GM23338 (cell line): Measurements from ENCODE around the gene MYOM3. TPM values are rescaled to one million over a fixed set of nuclear protein-coding genes. Genes with fewer than 3 reads are reported as not detected.

Experiments used
- ATAC-seq: fragments of 200-7000 bp; cut with Tn5 transposase; 3 replicates; pipeline ENCODE4 v1.9.1; 2020
- DNase-seq: peaks from one replicate; pipeline ENCODE4 v3.0.0-alpha.2; 2015; ENCODE audit warnings: low spot score
- H2AFZ ChIP-seq: fragments of 200-600 bp; sonication (generic); 2 replicates; pipeline ENCODE4 v1.8.0; 2016; ENCODE audit warnings: antibody characterized with exemption, mild to moderate bottlenecking, moderate library complexity
- H3F3A ChIP-seq: fragments of 200-600 bp; sonication (generic); replicated peaks from 2 replicates; pipeline ENCODE4 v1.8.0; 2017; ENCODE audit warnings: antibody characterized with exemption, mixed run types, low read depth
- H3K27ac ChIP-seq: fragments of 200-600 bp; sonication (generic); 2 replicates; pipeline ENCODE4 v1.6.1; 2016; ENCODE audit warnings: low read depth
- H3K27me3 ChIP-seq: fragments of 200-600 bp; sonication (generic); 2 replicates; pipeline ENCODE4 v1.8.0; 2016; ENCODE audit warnings: mild to moderate bottlenecking, mixed run types, moderate library complexity; ENCODE audit not compliant: insufficient read depth
- H3K36me3 ChIP-seq: fragments of 200-600 bp; sonication (generic); 2 replicates; pipeline ENCODE4 v1.8.0; 2016; ENCODE audit warnings: mild to moderate bottlenecking; ENCODE audit not compliant: insufficient read depth
- H3K4me1 ChIP-seq: fragments of 200-600 bp; sonication (generic); 2 replicates; pipeline ENCODE4 v1.8.0; 2016; ENCODE audit warnings: mild to moderate bottlenecking, moderate library complexity; ENCODE audit not compliant: insufficient read depth
- H3K4me2 ChIP-seq: fragments of 200-600 bp; sonication (generic); 2 replicates; pipeline ENCODE4 v1.7.1; 2017; ENCODE audit warnings: mixed run types
- H3K4me3 ChIP-seq: fragments of 200-600 bp; sonication (generic); 2 replicates; pipeline ENCODE4 v1.6.1; 2016; ENCODE audit warnings: mixed run types
- H3K79me2 ChIP-seq: fragments of 200-600 bp; sonication (generic); replicated peaks from 2 replicates; pipeline ENCODE4 v1.8.0; 2017; ENCODE audit warnings: mild to moderate bottlenecking; ENCODE audit not compliant: insufficient read depth
- H3K9me2 ChIP-seq: fragments of 200-600 bp; sonication (generic); 2 replicates; pipeline ENCODE4 v1.8.0; 2017; ENCODE audit not compliant: insufficient read depth
- H4K20me1 ChIP-seq: fragments of 200-600 bp; sonication (generic); replicated peaks from 2 replicates; pipeline ENCODE4 v1.8.0; 2017; ENCODE audit warnings: mild to moderate bottlenecking; ENCODE audit not compliant: insufficient read depth
- H3K27ac Mint-ChIP-seq: 2 replicates; pipeline ENCODE4 v1.8.0; 2020; ENCODE audit warnings: inconsistent platforms, mild to moderate bottlenecking, moderate library complexity, mixed read lengths
- H3K27me3 Mint-ChIP-seq: 3 replicates; pipeline ENCODE4 v1.8.0; 2022; ENCODE audit warnings: low read depth, mild to moderate bottlenecking, moderate library complexity, mixed read lengths, inconsistent platforms; ENCODE audit not compliant: insufficient read depth, poor library complexity
- H3K36me3 Mint-ChIP-seq: 3 replicates; pipeline ENCODE4 v1.8.0; 2021; ENCODE audit warnings: low read depth, mild to moderate bottlenecking, inconsistent platforms, moderate library complexity, mixed read lengths
- H3K4me1 Mint-ChIP-seq: 3 replicates; pipeline ENCODE4 v1.8.0; 2020; ENCODE audit warnings: mild to moderate bottlenecking, inconsistent platforms, mixed read lengths
- H3K4me3 Mint-ChIP-seq: 3 replicates; pipeline ENCODE4 v1.8.0; 2021; ENCODE audit warnings: moderate library complexity, mild to moderate bottlenecking, inconsistent platforms, mixed read lengths
- H3K9me3 Mint-ChIP-seq: 3 replicates; pipeline ENCODE4 v1.8.0; 2020; ENCODE audit warnings: moderate library complexity, mild to moderate bottlenecking, inconsistent platforms, mixed read lengths
- CREB1 ChIP-seq: fragments of 250-450 bp; sonication (Bioruptor Pico); IDR thresholded peaks from 2 replicates; pipeline ENCODE4 v1.5.0; 2020; ENCODE audit warnings: low read depth, mild to moderate bottlenecking, moderate library complexity
- EZH2phosphoT487 ChIP-seq: fragments of 200-600 bp; sonication (generic); IDR thresholded peaks from one replicate; pipeline ENCODE4 v1.8.1; 2018; ENCODE audit warnings: antibody characterized with exemption; ENCODE audit not compliant: unreplicated experiment
- STAT1 ChIP-seq: IDR thresholded peaks from one replicate; pipeline ENCODE4 v1.6.1; 2016; ENCODE audit warnings: antibody characterized with exemption; ENCODE audit not compliant: unreplicated experiment
- ZNF114 ChIP-seq: fragments of 250-450 bp; sonication (Bioruptor Pico); IDR thresholded peaks from 2 replicates; pipeline ENCODE4 v1.5.0; 2020; ENCODE audit warnings: mild to moderate bottlenecking, moderate library complexity
- ZNF331 ChIP-seq: fragments of 250-450 bp; sonication (Bioruptor Pico); IDR thresholded peaks from 2 replicates; pipeline ENCODE4 v1.5.0; 2020; ENCODE audit warnings: low read depth, mild to moderate bottlenecking, moderate library complexity
- polyA plus RNA-seq: library from polyadenylated mRNA; unstranded; fragments of >200 nt; fragmentation: Nextera tagmentation; extraction: Ambion mirVana; gene quantifications from 2 replicates; pipeline ENCODE4 v1.2.1, GENCODE V29; 2016
- total RNA-seq: library from RNA; depleted of rRNA; stranded (reverse); fragments of >200 nt; shearing (Covaris generic); gene quantifications from 2 replicates; pipeline ENCODE4 v1.2.3, GENCODE V29; 2014
- TF ChIP-seq, protein P1 (sequence below): fragments of 250-450 bp; sonication (Bioruptor Pico); IDR thresholded peaks from 2 replicates; pipeline ENCODE4 v1.5.0; 2020; ENCODE audit warnings: mild to moderate bottlenecking, moderate library complexity

MYOM3 gene
- total and polyA plus RNA-seq, 2 experiments from 2014 or later, result not detected

DNA sequence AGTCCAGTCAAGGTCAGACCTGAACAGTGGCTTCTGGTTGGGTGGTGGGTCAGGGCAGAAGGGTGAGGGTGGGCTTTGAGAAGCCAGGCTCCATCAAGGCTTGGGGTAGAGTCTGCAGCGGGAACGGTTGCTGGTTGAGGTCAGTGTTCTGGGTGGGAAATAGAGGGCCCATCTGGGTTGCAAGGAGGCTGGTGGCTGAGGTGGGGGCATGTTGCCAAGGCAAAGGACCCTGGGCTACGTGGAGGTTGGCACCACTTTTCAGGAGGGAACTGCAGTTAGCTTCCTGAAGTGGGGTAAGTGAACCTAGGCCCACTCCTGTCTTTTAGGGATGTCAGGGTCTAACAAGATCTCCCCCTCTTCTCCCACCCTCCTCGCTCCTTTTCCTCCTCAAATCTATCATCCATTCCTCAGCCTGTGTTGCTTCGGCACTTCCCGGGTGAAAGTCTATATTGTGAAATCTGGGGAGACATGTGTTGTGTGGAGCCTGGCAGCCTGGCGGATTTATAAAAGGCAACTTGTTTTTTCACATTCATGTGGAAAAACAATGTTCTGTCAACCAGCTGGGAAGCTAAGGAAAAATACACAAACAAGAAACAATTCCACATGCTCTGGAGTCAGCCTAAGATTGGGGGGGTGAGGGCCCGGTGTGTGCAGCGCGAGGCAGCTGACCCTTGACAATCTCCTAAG, 29.5 kb upstream of the MYOM3 start (continued):
- TF ChIP-seq, protein P1, sequence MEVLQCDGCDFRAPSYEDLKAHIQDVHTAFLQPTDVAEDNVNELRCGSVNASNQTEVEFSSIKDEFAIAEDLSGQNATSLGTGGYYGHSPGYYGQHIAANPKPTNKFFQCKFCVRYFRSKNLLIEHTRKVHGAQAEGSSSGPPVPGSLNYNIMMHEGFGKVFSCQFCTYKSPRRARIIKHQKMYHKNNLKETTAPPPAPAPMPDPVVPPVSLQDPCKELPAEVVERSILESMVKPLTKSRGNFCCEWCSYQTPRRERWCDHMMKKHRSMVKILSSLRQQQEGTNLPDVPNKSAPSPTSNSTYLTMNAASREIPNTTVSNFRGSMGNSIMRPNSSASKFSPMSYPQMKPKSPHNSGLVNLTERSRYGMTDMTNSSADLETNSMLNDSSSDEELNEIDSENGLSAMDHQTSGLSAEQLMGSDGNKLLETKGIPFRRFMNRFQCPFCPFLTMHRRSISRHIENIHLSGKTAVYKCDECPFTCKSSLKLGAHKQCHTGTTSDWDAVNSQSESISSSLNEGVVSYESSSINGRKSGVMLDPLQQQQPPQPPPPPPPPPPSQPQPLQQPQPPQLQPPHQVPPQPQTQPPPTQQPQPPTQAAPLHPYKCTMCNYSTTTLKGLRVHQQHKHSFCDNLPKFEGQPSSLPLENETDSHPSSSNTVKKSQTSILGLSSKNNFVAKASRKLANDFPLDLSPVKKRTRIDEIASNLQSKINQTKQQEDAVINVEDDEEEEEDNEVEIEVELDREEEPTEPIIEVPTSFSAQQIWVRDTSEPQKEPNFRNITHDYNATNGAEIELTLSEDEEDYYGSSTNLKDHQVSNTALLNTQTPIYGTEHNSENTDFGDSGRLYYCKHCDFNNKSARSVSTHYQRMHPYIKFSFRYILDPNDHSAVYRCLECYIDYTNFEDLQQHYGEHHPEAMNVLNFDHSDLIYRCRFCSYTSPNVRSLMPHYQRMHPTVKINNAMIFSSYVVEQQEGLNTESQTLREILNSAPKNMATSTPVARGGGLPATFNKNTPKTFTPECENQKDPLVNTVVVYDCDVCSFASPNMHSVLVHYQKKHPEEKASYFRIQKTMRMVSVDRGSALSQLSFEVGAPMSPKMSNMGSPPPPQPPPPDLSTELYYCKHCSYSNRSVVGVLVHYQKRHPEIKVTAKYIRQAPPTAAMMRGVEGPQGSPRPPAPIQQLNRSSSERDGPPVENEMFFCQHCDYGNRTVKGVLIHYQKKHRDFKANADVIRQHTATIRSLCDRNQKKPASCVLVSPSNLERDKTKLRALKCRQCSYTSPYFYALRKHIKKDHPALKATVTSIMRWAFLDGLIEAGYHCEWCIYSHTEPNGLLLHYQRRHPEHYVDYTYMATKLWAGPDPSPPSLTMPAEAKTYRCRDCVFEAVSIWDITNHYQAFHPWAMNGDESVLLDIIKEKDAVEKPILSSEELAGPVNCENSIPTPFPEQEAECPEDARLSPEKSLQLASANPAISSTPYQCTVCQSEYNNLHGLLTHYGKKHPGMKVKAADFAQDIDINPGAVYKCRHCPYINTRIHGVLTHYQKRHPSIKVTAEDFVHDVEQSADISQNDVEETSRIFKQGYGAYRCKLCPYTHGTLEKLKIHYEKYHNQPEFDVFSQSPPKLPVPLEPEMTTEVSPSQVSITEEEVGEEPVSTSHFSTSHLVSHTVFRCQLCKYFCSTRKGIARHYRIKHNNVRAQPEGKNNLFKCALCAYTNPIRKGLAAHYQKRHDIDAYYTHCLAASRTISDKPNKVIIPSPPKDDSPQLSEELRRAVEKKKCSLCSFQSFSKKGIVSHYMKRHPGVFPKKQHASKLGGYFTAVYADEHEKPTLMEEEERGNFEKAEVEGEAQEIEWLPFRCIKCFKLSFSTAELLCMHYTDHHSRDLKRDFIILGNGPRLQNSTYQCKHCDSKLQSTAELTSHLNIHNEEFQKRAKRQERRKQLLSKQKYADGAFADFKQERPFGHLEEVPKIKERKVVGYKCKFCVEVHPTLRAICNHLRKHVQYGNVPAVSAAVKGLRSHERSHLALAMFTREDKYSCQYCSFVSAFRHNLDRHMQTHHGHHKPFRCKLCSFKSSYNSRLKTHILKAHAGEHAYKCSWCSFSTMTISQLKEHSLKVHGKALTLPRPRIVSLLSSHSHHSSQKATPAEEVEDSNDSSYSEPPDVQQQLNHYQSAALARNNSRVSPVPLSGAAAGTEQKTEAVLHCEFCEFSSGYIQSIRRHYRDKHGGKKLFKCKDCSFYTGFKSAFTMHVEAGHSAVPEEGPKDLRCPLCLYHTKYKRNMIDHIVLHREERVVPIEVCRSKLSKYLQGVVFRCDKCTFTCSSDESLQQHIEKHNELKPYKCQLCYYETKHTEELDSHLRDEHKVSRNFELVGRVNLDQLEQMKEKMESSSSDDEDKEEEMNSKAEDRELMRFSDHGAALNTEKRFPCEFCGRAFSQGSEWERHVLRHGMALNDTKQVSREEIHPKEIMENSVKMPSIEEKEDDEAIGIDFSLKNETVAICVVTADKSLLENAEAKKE, result no peak
- TF ChIP-seq ZNF331 (CRISPR knock-in tag) (no peak), EZH2phosphoT487 (no peak), STAT1 (no peak)

DNA sequence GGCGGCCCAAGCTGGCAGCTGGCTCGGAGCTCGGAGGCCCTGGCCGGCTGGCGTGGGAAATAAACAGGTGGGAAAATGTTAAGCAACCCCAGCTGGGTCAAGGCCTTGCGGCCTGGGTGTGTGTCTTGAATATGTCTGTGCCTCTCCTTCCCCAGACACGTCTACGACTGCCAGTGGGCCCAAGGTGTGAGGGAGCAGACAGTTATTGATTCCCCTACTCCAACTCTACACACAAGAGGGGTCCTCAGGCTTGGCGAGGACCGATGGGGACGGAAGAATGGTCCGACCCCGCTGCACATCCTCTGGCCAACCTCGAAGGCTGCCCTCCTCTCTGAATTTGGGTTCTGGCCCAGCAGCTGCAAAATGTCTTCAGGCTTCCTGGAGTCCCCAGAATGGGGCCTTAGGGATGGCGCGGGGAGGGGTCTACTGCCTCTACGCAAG, 28.8 kb upstream of the MYOM3 start:
- no peaks in the 10 kb centered on the region for H3K27me3 ChIP-seq
- no peaks in the 10 kb centered on the region for H3K36me3 Mint-ChIP-seq
- H3K4me1 Mint-ChIP-seq, result no peaks in the 10 kb centered on the region; the same call in 2 of the 3 replicates
- H3K4me3 Mint-ChIP-seq, result no peak overlapping the region
- no peak overlapping the region for H2AFZ ChIP-seq
- H3K79me2 ChIP-seq, result no peaks in the 10 kb centered on the region
- H4K20me1 ChIP-seq, result no peaks in the 10 kb centered on the region
- DNase-seq (no peak), ATAC-seq (no peak)
- no peak for TF ChIP-seq ZNF114
- no peak for TF ChIP-seq CREB1 (CRISPR knock-in tag)
- no peak overlapping the region for H3K4me2 ChIP-seq
- no peaks in the 10 kb centered on the region for H3F3A ChIP-seq
- no peaks in the 10 kb centered on the region for H3K9me3 Mint-ChIP-seq
- peaks cover 9% of the 10 kb centered on the region for H3K27me3 Mint-ChIP-seq
- no peaks in the 10 kb centered on the region for H3K4me1 ChIP-seq
- H3K9me2 ChIP-seq, result no peaks in the 10 kb centered on the region
- H3K27ac Mint-ChIP-seq, result no peak overlapping the region
- H3K27ac ChIP-seq, result no peak overlapping the region
- H3K4me3 ChIP-seq, result no peak overlapping the region
- no peaks in the 10 kb centered on the region for H3K36me3 ChIP-seq
